Measurements from ENCODE around the gene FHIT.

FHIT gene

DNA sequence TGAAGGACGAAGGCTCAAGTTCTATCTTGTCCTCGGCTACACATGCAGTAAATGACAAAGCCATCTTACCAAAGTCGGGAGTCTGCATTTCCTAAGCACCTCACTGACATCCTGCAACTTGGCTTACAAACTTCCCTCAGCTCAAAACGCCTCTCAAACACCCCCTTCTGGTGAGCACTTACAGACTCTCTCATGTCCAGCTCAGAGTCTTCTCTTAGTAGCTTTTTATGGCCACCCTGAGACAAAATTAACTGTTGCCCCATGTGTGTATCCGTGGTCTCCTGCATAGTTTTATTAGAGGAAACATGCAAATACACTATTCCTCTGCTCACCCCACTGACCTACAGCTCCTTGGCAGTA lies 819.7 kb downstream of the FHIT start:
- DNase-seq, result no peak

DNA sequence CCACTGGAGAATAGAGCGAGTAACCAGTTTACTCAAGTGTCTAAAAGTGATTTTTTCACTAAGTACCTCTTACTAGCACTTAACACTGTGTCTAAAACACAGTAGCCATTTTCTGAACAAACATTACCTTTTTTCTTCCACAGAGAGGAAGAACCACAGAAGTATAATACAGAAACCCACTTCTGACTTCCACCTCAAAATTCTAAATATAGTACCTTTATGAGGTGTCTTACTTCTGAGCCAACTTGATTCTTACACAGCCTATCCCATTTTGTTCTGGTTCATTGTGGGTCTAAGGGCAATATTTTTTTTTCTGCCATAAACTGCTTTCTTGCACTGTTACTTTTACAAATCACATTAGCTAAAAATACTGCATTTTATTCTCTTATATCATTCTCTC lies 821.0 kb downstream of the FHIT start:
- no peak for DNase-seq

DNA sequence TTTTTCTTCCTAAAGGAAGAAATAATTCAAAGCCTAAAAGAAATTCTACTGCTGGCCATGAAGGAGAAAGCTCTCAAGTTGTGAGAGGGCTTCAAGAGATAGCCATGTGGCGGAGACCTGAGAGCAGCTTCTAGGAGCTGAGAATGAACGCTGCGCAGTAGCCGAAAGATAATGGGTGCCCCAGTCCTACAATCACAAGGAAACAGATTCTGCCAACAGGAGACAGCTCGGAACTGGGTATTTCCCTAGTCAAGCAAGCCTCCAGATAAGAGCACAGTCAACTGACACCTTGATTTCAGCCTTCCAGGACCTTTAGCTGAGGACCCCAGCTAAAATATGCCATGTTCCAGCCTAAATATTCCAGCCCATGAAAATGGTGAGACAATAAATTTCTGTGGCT lies 824.1 kb downstream of the FHIT start:
- DNase-seq, result no peak

DNA sequence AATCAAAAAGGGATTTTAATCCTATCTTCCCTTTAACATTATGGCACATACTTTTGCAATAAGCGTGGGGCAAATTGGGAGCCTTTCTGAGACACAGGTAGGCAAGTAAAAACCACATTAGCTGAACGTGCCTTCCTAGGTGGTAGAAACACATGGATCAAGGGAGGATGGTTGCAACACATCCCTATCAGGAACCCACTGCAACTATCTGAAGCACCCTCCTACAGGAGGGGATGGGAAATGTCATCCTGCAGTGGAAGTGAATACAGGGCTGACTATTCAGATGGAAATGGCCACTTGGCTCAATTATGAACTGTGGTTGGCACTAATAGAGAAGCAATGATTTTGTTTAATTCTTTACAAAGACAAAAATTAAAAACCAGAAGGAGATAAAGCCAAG lies 826.3 kb downstream of the FHIT start:
- DNase-seq, result no peak

DNA sequence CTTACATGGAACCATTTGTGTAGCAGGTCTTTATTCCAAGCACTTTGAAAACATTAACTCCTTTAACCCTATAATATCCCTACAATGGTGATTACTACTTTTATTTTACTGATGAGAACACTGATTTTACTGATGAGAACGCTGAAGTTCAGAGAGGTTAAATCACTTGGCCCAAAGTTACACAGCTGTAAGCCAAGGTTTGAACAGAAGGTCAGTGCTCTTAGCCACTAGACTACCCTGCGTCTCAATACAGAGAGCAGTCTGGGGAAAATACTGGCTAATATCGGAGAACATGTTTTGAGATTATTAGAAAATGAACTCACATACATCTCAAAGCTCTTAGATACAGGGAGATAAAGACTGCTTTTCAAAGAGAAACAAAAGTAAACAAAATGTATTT lies 827.2 kb downstream of the FHIT start:
- DNase-seq, result no peak

DNA sequence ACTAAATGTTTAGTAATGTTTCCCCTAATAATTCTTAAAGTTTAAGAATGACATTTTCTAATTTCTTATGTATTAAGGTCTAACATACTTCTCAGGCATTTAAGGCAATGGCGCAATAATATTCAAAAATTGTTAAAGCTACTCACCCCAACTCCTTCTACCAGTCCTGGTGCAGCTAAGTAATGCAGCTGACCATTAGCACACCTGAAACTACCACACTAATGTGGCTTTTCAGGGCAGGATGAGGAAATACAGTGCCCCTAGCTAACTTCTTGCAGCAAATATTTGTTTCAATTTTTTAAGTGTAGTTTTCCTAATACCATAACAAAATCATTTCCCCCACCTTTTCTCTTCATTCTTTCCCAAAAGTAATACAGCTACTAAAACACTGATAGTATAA lies 827.7 kb downstream of the FHIT start:
- DNase-seq, result no peak

DNA sequence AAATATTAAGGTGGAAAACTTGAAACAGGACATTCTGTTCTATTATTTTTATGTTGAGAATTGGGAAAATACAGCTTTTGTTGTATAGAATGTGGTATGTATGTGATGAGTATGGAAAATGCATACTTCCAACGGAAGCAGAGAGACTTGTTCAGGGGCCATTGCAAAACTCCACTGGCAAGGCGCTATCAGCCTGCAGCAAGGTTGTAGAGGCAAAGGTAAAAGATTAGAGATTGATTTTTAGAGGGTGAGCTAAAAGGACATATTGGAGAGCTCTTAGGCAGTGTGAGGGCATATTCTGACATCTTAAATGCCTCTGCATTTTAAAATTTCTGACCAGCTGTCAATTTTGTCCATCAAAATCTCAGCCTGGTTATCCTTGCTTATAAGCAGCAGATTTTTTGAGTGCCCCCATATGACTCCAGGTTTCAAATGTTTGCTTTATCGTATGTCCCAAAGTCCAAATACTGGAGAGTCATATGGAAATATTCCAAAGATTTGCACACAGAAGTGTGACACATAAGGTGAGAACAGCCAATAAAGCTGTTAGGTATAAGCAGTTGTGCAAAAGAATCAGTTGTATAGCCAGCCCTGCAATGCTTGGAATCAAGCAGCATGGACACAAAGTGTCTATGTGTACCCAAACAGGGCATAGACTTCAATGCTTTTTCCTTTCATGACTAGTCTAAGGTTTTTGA lies 829.4 kb downstream of the FHIT start:
- no peak for DNase-seq

DNA sequence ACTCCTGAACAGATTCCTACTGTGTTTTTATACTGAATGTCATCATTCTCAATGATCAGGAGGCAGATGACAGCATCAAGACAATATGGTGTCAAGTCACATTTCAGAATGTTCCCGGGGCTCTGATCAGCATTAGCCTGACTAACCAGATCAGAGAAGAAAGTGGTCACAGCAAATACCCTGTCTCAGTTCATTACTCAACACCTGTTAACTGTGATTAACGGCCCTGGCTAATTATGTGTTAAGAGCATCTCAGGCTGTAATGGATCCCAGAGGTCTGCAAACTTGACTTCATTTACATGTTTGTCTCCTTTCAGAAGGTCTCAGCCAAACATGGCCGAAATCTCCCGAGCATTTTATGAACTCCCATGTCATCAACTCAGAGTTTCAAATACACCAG lies 833.7 kb downstream of the FHIT start:
- DNase-seq, result no peak

DNA sequence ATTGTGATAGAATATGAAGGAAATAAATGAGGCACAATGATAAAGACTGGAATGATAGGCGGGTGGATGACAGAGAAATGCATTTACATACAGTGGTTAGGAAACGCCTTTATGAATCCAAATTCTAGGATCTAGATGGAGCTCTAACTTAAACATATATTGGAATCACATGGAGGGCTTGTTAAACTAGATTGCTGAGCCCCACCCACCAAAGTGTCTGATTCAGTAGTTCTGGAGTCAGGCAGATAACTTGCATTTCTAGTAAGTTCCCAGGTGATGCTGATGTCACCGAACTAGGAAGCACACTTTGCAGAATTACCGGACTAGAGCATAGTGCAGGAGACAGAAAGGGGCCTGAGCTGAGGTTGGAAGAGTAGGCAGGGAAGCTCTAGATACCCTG lies 837.2 kb downstream of the FHIT start:
- no peak for DNase-seq

DNA sequence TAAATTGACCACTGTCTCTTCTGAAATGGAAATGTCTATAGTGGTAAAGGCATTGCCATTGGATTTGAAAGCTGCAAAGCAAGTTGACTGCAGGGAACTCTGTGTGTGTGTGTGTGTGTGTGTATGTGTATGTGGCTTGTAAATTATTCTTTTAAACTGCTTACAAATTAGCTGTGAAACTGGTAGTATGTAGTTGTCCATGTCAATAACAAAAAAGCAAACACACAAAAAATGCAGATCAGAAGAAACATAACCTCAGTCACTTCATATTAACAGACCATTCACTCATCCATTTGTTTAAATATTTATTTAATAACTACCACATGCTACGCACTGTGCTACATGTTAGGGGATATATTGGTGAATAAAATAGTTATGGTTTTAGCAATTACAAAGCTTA lies 837.7 kb downstream of the FHIT start:
- DNase-seq, result no peak

DNA sequence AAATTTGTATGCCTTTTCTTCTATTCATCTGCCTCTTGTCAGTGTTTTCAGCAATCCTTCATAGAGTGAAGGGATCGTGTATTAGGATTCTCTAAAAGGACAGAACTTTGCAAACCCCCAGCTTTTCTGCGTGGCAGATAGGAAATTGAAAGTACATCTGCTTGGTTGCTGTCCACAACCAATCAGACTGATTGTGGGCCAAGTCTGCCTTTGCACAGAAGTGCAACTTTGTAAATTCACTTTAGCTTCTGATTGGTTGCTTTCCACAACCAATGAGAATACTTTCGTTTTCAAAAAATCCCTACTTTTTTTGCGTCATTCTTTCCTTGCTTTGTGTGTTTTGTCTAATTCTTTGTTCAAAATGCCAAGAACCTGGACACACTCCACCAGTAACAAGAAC lies 847.4 kb downstream of the FHIT start:
- DNase-seq, result no peak

DNA sequence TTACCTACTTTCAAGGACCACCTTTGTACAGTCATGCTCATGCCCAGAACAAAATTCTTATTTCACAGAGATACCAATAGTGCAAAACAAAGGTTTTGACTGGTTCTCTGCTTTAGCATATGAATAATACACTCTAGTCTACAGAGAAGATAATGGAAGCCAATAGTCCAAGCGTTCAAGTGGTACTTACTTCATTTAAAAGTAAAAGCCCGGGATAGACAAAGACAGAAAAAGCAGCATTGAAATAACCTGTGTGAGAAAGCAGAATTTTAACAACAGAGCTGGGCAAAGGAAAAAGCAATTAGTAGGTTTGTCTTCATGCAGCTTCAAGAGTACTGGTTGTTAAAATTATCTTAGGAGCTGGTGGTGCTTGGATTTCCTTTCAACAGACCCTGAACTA lies 848.3 kb downstream of the FHIT start:
- no peak for DNase-seq

DNA sequence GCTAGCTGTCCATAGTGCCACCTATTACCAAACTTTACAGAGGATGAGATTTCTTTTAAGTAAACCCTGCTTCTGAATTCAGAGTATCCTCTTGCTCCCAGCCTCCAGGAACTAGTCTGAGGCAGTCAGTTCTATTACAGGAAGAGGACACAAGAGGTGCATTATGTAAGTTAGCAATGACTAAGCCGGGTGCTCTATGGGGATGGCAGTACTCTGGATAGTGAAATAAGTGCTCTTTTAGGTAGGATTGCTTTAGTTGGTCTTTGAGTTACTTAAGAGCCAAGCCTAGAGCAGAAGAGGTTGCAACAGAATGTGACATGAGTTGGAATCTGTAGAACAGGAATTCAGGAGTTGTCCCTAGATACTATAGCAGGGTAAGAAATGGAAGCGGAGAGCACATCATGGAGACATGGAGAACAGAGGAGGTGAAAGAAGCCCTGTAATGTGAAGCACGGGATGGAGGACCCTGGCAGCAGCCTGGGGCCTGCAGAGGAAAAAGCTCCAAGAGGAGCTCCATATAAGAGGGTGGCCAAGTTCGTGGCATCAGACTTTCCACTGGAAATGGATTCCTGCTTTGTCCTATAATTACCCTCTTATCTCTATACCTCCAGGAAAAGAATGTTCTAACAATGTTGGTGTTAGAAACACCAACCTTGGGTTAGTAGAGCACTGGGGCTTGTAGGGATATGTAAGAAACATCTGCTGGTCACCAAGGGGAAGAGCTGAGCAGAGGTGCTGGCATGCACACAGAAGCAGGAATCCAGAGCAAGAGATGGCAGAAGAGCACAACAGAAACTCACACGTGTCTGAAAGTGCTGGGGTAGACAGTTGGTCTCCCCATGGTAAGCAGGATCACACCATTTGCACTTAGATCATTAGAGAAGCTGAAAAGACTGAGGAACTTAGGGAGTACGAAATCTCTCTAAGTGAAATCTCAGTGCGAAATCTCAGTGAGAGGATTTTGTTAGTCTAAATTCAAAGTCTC lies 851.1 kb downstream of the FHIT start:
- no peak for DNase-seq

DNA sequence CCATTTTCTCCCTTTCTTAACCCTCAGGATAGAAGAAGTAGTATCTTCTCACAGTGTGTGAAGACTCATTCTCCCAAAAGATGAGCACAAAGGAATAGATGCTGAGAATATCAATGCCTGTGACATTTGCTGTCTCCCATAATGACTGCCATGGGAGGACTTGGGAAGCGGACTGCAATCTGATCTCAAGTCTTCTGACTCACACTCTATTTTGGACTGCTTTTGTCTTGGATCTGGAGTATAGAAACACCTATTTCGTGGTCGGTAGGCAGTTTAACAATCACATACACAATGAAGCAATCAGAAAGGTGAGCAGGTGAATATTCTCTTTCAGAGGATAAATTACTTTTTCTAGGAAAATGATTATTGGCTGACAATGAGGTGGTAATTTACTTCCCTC lies 852.0 kb downstream of the FHIT start:
- no peak for DNase-seq

DNA sequence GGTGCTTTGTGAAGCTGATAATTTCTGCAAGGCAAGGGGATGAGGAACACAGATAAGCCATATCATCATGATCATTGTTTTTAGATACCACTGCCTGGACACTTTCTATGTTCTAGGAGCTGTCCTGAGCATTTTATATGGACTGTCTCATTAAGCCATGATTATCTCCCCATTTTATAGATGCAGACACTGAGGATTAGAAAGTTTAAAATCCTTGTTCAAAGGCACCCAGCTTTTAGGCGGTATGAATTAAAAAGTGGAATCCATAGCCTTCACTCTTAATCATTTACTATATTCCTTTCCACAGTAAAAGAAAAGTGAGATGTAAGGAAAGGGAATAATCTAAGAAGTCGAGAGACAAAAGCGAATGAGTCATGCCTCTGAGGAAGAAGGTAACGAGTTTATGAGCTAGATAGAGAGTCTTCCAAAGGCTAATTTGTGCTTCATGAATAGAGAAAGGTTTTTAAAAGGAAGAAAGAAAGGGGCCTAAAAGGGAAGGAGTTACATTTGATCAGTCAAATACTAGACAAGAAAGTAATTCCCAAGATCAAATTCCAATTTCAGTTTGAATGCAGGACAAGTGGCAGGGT lies 856.0 kb downstream of the FHIT start:
- DNase-seq, result no peak

DNA sequence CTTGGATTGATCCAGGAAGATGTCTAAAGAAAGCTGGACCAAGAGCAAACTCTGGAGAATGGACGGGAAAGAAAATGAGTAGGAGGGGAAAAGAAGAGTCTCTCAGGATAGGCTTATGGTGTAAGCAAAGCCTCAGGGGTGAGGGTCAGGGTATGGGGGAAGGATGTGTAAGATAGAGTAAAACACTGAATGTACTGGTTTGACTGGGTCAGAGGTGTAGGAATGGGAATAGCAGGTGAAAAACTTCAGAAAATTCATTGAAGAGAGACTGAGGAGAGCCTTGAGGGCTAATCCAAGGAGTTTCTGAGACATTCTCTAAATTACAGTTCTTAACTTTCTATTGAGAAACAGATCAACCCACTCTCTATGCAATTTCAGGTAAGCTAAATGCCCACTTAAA lies 857.3 kb downstream of the FHIT start:
- no peak for DNase-seq

DNA sequence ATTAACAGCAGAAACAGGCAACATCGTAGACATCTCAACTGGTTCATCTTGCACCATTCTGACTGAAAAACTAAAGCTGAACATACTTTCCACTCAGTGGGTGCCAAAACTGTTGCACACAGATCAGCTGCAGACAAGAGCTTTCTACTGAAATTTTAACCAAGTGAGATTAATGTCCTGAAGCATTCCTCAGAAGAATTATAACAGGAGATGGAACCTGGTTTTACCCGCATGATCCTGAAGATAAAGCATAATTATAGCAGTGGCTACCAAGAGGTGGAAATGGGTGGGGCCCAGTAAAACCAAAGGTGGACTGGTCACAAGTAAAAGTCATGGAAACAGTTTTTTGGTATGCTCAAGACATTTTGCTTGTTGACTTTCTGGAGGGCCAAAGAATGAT lies 858.8 kb downstream of the FHIT start:
- no peak for DNase-seq

DNA sequence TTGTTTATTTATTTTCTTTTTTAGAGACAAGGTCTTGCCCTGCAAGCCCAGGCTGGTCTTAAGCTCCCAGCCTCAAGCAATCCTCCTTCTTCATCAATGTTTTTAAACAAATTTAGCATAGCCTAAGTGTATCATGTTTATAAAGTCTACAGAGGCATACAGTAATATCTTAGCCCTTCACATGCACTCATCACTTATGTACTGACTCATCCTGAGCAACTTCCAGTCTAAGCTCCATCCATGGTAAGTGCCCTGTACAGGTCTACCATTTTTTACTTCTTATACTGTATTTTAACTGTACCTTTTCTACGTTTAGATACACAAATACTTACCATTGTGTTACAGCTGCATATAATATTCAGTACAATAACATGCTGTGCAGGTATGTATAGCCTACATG lies 860.0 kb downstream of the FHIT start:
- DNase-seq, result no peak

DNA sequence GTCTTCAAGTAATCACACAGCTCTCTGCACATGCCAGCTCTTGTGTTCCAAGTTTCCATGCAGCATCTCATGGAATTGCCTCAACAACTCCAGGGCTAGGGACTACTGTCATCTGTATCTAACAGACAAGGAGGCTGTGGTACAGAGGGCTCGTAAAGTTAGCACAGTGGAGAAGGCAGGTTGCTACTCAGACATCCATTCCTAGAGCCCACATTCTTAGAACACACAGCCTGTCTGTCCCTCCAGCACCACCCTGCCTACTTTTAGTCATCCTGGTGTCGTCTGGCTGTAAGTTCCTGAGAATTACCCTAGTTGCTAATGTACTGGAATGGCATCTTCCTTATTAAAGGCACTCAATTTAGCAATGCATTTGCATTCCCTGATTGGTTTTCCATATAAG lies 862.5 kb downstream of the FHIT start:
- no peak for DNase-seq

DNA sequence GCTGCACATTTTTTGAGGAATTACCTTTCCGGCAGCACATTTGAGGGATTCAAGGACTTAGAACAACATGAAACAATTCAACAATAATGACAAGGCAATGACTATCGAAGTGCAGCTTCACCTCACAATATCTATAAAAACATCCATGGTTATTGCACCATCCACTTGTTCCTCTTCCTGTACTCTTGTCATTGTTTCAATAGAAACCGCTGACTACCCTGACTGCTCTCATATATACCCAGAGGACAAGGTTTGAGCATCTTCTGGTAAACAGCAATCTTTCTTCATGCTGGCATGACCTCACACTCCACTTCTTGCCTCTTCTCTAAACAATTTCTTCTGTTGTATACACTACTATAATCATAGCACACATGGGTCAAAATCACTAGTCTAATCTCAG lies 864.9 kb downstream of the FHIT start:
- DNase-seq, result no peak

DNA sequence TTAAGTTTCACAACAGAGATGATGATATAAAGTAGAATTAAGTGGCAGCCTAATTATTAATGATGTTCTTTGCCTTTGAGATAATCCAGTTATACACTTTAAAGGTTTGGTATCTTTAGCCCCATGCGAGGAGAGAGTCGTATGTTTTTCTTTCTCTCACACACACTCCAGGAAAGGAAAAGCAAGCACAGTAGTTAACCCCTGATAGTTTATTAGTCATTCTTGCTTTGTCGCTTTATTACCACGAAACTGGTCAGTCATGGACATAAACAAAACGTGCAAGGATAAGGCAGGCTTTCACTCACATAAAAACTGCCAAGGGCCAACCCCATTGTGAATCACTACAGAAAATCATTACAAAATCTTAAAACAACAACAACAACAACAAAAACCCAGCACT lies 866.9 kb downstream of the FHIT start:
- DNase-seq, result no peak

DNA sequence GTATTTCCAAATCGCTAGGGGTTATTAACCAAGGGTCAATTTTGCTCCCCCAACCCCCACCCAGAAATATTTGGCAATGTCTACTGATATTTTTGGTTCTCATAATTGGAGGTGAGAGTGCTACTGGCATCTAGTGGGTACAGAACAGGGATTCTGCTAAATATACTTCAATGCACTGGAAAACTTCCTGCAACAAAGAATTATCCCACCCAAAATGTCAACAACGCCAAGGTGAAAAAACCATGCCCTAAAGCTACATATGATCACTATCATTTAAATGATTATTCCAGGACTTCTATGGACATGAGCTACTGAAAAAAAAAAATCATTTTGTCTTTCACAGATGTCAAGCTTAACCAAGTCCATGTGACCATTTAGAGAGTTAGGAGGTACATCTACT lies 867.9 kb downstream of the FHIT start:
- DNase-seq, result no peak

DNA sequence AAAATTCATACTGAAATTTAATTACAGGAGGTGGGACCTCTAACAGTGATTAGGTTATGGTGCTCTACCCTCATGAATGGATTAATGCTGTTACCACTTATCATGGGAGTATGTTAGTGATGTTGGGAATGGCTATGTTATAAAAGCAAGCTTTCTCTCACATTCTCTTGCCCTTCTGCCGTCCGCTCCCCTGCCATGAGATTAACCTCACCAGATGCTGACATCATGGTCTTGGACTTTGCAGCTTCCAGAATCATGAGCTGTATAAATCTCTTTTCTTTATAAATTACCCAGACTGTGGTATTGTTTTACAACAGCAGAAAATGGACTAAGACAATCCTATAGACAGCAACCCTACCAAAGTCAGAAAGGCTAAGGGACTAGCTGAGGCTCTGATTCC lies 884.8 kb downstream of the FHIT start:
- DNase-seq, result no peak
